Measurements from ENCODE around the gene CFAP119. TPM values are rescaled to one million over a fixed set of nuclear protein-coding genes. Genes with fewer than 3 reads are reported as not detected.

CFAP119 gene
- total and polyA plus RNA-seq, 9 of the 15 experiments (the other 6 are each of a cell fraction or from before 2014, with no cell fraction given): 5.5 to 33.7 (median 9.6) TPM

DNA sequence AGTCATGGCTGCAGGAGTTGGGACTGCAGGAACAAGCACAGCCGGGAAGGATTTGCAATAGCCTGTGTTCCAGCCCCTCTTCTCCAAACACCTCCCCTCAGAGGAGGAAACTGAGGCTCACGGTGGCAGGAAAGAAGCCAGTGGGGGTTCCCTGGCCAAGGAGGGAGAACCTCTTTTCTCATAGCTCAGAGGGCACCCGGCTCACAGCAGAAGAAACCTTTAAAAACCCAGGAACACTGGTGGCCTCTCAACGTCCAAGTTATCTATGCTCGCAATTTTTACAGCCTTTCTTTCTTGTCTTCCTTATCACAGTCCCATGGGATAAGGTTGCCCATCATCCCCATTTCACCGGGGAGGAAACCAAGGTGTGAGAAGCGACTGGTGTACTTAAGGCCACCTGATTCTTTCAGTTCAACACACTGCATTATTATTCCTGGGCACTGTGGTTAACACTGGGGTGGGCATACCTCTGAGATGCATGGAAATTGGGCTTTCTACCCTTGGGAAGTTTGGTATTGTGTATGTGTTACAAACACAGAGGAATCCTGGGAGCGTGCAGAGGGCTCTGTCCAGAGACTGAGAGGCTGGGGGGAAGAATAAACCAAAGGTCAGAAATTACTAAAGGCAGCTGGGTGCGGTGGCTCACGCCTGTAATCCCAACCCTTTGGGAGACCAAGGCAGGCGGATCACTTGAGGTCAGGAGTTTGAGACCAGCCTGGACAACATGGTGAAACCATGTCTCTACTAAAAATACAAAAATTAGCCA is 25.9 kb upstream of the CFAP119 start:
- BruUV-seq (replicated peaks): TSS peak; percentile 78
- Histone ChIP-seq H3K36me3 (ENCODE audit: control insufficient read depth, insufficient read depth, low read length) (peaks cover 25% of the 10 kb centered on the region; the same call in 1 of the 3 replicates), H3K27ac (ENCODE audit: extremely low read depth, low read depth, low read length) (peak overlapping the region; percentile 87), H3K27me3 (ENCODE audit: control insufficient read depth in 2 of 2, insufficient read depth in 2 of 2, low read length in 2 of 2) (no peaks in the 10 kb centered on the region), H3K79me2 (ENCODE audit: control insufficient read depth, insufficient read depth, low read length) (peaks cover 27% of the 10 kb centered on the region), H3K9me1 (ENCODE audit: control insufficient read depth, insufficient read depth, low read length) (no peaks in the 10 kb centered on the region), H4K20me1 (replicated peaks; ENCODE audit: control insufficient read depth, insufficient read depth, low read length) (no peaks in the 10 kb centered on the region), H3K9me3 (replicated peaks; ENCODE audit: control insufficient read depth, insufficient read depth, low read depth, low read length) (no peaks in the 10 kb centered on the region), H2AFZ (ENCODE audit: low read depth, low read length) (peak overlapping the region; percentile 95), H3K4me1 (replicated peaks in 1 of 2; ENCODE audit: control insufficient read depth in 2 of 2, insufficient read depth in 2 of 2, low read length in 2 of 2) (peaks cover 14 to 26% of the 10 kb centered on the region in 2 experiments; a peak in 4 of 5 replicates), H3K4me3 (peak overlapping the region; percentile 73), H3K9ac (ENCODE audit: insufficient read depth in 1 of 2, low read depth in 2 of 2, low read length in 2 of 2) (peak overlapping the region; percentile 88 to 98), H3K4me2 (ENCODE audit: insufficient read depth, low read length) (peak overlapping the region; percentile 86)
- 34% methylated on average over 11 of the region's 11 CpGs for WGBS (ENCODE audit: insufficient coverage, low coverage, missing lambda C conversion rate)
- ATAC-seq: peak; percentile 5
- intact Hi-C loops (cut with micrococcal nuclease) (loop anchor here (1.0 kb wide), 1 partner anchor 18 kb away; no protein-coding TSS in a partner anchor), in situ Hi-C loops (cut with MboI) (no loop called here)
- CTCF ChIA-PET (ENCODE audit: low intra/inter-chr PET ratio): no interaction called here
- POLR2A ChIA-PET: interaction anchor here (1.0 to 2.7 kb wide), 6 partner anchors 9 to 18 kb away, joined by 3 to 12 read pairs (median 7); no protein-coding TSS in a partner anchor
- FAIRE-seq: peak; percentile 56
- DNase-seq (ENCODE audit: extremely low read depth in 1 of 4, low spot score in 3 of 4): no peak
- TF ChIP-seq KAT7 (CRISPR knock-in tag; IDR thresholded peaks at IDR 0.05; ENCODE audit: borderline replicate concordance): 0 out of 2 replicates have a peak, but pooled peaks have one; percentile 4
- TF ChIP-seq, protein P1, sequence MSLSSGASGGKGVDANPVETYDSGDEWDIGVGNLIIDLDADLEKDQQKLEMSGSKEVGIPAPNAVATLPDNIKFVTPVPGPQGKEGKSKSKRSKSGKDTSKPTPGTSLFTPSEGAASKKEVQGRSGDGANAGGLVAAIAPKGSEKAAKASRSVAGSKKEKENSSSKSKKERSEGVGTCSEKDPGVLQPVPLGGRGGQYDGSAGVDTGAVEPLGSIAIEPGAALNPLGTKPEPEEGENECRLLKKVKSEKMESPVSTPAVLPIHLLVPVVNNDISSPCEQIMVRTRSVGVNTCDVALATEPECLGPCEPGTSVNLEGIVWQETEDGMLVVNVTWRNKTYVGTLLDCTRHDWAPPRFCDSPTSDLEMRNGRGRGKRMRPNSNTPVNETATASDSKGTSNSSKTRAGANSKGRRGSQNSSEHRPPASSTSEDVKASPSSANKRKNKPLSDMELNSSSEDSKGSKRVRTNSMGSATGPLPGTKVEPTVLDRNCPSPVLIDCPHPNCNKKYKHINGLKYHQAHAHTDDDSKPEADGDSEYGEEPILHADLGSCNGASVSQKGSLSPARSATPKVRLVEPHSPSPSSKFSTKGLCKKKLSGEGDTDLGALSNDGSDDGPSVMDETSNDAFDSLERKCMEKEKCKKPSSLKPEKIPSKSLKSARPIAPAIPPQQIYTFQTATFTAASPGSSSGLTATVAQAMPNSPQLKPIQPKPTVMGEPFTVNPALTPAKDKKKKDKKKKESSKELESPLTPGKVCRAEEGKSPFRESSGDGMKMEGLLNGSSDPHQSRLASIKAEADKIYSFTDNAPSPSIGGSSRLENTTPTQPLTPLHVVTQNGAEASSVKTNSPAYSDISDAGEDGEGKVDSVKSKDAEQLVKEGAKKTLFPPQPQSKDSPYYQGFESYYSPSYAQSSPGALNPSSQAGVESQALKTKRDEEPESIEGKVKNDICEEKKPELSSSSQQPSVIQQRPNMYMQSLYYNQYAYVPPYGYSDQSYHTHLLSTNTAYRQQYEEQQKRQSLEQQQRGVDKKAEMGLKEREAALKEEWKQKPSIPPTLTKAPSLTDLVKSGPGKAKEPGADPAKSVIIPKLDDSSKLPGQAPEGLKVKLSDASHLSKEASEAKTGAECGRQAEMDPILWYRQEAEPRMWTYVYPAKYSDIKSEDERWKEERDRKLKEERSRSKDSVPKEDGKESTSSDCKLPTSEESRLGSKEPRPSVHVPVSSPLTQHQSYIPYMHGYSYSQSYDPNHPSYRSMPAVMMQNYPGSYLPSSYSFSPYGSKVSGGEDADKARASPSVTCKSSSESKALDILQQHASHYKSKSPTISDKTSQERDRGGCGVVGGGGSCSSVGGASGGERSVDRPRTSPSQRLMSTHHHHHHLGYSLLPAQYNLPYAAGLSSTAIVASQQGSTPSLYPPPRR (CRISPR knock-in tag; IDR thresholded peaks at IDR 0.05; ENCODE audit: borderline replicate concordance): no peak
- no peak for TF ChIP-seq ZNF3 (CRISPR knock-in tag; IDR thresholded peaks at IDR 0.05)
- TF ChIP-seq, protein P2, sequence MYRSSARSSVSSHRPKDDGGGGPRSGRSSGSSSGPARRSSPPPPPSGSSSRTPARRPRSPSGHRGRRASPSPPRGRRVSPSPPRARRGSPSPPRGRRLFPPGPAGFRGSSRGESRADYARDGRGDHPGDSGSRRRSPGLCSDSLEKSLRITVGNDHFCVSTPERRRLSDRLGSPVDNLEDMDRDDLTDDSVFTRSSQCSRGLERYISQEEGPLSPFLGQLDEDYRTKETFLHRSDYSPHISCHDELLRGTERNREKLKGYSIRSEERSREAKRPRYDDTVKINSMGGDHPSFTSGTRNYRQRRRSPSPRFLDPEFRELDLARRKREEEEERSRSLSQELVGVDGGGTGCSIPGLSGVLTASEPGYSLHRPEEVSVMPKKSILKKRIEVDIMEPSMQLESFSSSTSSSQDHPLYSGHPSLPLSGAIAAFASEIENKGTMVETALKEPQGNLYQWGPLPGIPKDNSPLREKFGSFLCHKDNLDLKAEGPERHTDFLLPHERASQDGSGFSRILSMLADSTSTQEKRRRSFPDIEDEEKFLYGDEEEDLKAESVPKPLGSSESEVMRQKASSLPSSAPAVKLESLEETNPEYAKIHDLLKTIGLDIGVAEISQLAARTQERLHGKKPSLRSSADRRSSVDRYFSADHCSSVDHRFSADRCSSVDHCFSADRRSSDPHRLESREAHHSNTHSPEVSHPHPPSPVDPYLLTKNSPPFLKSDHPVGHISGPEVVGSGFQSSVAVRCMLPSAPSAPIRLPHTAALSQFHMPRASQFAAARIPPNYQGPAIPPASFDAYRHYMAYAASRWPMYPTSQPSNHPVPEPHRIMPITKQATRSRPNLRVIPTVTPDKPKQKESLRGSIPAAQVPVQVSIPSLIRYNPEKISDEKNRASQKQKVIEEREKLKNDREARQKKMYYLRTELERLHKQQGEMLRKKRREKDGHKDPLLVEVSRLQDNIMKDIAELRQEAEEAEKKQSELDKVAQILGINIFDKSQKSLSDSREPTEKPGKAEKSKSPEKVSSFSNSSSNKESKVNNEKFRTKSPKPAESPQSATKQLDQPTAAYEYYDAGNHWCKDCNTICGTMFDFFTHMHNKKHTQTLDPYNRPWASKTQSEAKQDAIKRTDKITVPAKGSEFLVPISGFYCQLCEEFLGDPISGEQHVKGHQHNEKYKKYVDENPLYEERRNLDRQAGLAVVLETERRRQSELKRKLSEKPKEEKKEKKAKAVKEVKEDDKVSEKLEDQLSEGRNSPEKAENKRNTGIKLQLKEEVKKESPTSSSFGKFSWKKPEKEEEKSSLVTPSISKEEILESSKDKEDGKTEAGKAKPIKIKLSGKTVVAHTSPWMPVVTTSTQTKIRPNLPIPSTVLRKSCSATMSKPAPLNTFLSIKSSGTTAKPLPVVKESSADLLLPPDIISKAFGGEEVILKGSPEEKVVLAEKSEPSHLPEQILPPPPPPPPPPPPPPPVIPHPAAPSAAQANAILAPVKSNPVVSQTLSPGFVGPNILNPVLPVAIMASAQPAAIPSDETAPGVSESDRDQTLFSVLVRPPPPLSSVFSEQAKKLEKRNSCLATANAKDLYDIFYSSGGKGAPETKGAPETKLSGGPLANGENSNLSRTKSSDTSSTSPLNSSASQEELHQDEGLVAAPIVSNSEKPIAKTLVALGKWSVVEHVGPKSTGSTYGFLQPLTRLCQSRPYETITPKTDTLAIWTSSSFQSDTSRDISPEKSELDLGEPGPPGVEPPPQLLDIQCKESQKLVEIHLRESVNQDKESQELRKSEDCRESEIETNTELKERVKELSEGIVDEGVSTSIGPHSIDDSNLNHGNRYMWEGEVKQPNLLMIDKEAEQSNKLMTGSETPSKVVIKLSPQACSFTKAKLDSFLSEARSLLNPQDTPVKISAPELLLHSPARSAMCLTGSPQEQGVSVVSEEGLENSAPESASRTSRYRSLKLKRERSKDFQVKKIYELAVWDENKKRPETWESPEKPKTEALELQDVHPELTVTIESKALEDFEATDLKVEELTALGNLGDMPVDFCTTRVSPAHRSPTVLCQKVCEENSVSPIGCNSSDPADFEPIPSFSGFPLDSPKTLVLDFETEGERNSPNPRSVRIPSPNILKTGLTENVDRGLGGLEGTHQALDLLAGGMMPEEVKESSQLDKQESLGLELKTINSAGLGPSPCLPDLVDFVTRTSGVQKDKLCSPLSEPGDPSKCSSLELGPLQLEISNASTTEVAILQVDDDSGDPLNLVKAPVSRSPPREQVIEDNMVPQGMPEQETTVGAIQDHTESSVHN (IDR thresholded peaks at IDR 0.05; ENCODE audit: borderline replicate concordance in 1 of 2, low read depth in 1 of 2): no peak
- TF ChIP-seq YY1 (IDR thresholded peaks at IDR 0.05; ENCODE audit: borderline replicate concordance in 1 of 3, control insufficient read depth in 1 of 3, extremely low read depth in 1 of 3, insufficient read depth in 3 of 3, insufficient read length in 1 of 3, insufficient replicate concordance in 2 of 3, low read depth in 1 of 3, low read length in 2 of 3): peak in 1 of 3 experiments; percentile 40

All from K562 (cell line).